Vagina (tissue), 2 donors: ENCODE data around the gene TMEM98. TPM values are rescaled to one million over a fixed set of nuclear protein-coding genes. Genes with fewer than 3 reads are reported as not detected.
A peak's percentile ranks its signal among the peaks of the same experiment; 100 is the strongest.

Source experiments
- DNase-seq, 2 donors: peaks; one replicate each; pipeline ENCODE4 v3.0.0-alpha.2; 2017; ENCODE audit errors: extremely low spot score in 2 of 2
- H3K27ac ChIP-seq: fragments of 200-600 bp; sonication (generic); one replicate; pipeline ENCODE4 v1.5.1; 2019
- H3K27me3 ChIP-seq: fragments of 200-600 bp; sonication (generic); one replicate; pipeline ENCODE4 v1.5.1; 2019
- H3K36me3 ChIP-seq, 2 donors: fragments of 200-600 bp; sonication (generic); one replicate each; pipeline ENCODE4 v1.5.1; 2017 to 2019
- H3K4me1 ChIP-seq: fragments of 200-600 bp; sonication (generic); one replicate; pipeline ENCODE4 v1.5.1; 2019
- H3K4me3 ChIP-seq, 2 donors: fragments of 200-600 bp; sonication (generic); 1 replicate in 1 of 2; 2 replicates in 1 of 2; pipeline ENCODE4 v1.5.1; 2016 to 2019
- H3K9me3 ChIP-seq: fragments of 200-600 bp; sonication (generic); one replicate; pipeline ENCODE4 v1.5.1; 2019
- POLR2A ChIP-seq, 2 donors: fragments of 450-650 bp; IDR thresholded peaks; one replicate each; pipeline ENCODE4 v1.6.1; 2017; ENCODE audit warnings: antibody characterized with exemption in 2 of 2, mild to moderate bottlenecking in 2 of 2, moderate library complexity in 2 of 2
- POLR2AphosphoS5 ChIP-seq, 2 donors: sonication (generic); formaldehyde crosslinking; IDR thresholded peaks; one replicate each; pipeline ENCODE4 v1.9.0; 2017; ENCODE audit warnings: antibody characterized with exemption in 2 of 2, mild to moderate bottlenecking in 2 of 2, low read depth in 1 of 2; ENCODE audit not compliant: insufficient read depth in 1 of 2
- intact Hi-C: fragments of 100-400 bp; cut with DNase I; formaldehyde crosslinking; loops from one replicate; pipeline ENCODE4 v1.15.1; 2023
- total RNA-seq: library from RNA; depleted of rRNA; stranded (reverse); fragments of >200 nt; gene quantifications from one replicate; pipeline ENCODE4 v1.2.3, GENCODE V29; 2016
- TF ChIP-seq, protein P1 (sequence below), 3 experiments: fragments of 450-650 bp in 2 of 3; fragments of 200-600 bp in 1 of 3; sonication (generic) in 1 of 3; IDR thresholded peaks; one replicate each; pipeline ENCODE4 v1.5.1; 2017 to 2019; ENCODE audit warnings: antibody characterized with exemption in 3 of 3, mild to moderate bottlenecking in 2 of 3, moderate library complexity in 2 of 3

TMEM98 gene
- total RNA-seq, 1 donor from 2014 or later = 85.0 TPM

GRCh38 chr17:32909787-32910369, 18.1 kb upstream of the TMEM98 start:
- H3K9me3 ChIP-seq = no peaks in the 10 kb centered on the region
- intact Hi-C loops = loop anchor here (10.0 kb wide), 1 partner anchor 125 kb away; no protein-coding TSS in a partner anchor
- TF ChIP-seq POLR2A (IDR thresholded peaks at IDR 0.05) (no peak), POLR2AphosphoS5 (IDR thresholded peaks at IDR 0.05; ENCODE audit: insufficient read depth in 1 of 2, low read depth in 1 of 2) (peak in 1 of 2 donors; percentile 30)
- TF ChIP-seq, protein P1, sequence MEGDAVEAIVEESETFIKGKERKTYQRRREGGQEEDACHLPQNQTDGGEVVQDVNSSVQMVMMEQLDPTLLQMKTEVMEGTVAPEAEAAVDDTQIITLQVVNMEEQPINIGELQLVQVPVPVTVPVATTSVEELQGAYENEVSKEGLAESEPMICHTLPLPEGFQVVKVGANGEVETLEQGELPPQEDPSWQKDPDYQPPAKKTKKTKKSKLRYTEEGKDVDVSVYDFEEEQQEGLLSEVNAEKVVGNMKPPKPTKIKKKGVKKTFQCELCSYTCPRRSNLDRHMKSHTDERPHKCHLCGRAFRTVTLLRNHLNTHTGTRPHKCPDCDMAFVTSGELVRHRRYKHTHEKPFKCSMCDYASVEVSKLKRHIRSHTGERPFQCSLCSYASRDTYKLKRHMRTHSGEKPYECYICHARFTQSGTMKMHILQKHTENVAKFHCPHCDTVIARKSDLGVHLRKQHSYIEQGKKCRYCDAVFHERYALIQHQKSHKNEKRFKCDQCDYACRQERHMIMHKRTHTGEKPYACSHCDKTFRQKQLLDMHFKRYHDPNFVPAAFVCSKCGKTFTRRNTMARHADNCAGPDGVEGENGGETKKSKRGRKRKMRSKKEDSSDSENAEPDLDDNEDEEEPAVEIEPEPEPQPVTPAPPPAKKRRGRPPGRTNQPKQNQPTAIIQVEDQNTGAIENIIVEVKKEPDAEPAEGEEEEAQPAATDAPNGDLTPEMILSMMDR (IDR thresholded peaks at IDR 0.05) = peak; percentile 50 to 53 (median 53)
- no peaks in the 10 kb centered on the region for H3K36me3 ChIP-seq
- no peaks in the 10 kb centered on the region for H3K4me1 ChIP-seq
- no peaks in the 10 kb centered on the region for H3K27me3 ChIP-seq
- peak in 1 of 2 donors; percentile 86 for DNase-seq
- H3K27ac ChIP-seq = no peak overlapping the region
- H3K4me3 ChIP-seq = no peak overlapping the region

GRCh38 chr17:32910769-32911168, 17.2 kb upstream of the TMEM98 start:
- DNase-seq = peak in 1 of 2 donors; percentile 37
- H3K4me3 ChIP-seq = no peak overlapping the region
- no peak for TF ChIP-seq POLR2A (IDR thresholded peaks at IDR 0.05)
- TF ChIP-seq, protein P1 (IDR thresholded peaks at IDR 0.05) = no peak
- TF ChIP-seq POLR2AphosphoS5 (IDR thresholded peaks at IDR 0.05; ENCODE audit: insufficient read depth in 1 of 2, low read depth in 1 of 2) = no peak
- H3K27ac ChIP-seq = no peak overlapping the region
- H3K36me3 ChIP-seq = no peaks in the 10 kb centered on the region
- H3K27me3 ChIP-seq = no peaks in the 10 kb centered on the region
- intact Hi-C loops = loop anchor here (10.0 kb wide), 1 partner anchor 126 kb away; no protein-coding TSS in a partner anchor
- no peaks in the 10 kb centered on the region for H3K4me1 ChIP-seq
- H3K9me3 ChIP-seq = no peaks in the 10 kb centered on the region

DNA sequence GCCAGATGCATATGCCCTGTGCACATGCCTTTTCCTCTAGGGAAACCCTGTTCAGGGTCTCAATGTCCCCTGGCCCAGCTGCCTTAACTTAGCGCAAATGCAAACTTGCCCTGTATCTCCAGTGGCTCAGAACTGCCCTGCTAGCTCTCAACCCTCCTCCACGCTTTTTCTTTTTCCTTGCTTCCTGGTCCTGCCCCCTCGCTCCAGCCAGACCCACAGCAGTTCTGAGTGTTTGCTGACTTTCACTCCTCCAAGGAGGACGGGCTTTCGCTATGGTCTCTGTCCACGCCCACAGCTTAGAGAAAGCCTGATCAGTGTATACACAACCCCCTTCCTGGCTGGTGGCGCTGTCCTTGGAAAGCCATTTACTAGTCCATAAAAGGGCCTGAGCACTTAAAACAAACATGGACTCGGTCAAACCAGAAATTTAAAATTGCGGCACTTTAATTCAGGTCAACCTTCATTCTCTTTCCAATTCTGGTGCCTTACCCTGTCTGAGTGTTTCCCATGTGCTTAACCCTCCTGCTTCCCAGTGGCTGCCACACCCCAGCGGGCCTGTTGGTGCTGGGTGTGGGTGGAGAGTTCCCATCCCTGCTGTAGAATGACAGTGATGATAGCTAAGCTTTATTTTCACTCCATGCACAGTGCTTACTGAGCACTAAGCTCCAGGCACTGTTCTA, 15.6 kb upstream of the TMEM98 start:
- intact Hi-C loops = loop anchor here (10.0 kb wide), 1 partner anchor 128 kb away; no protein-coding TSS in a partner anchor
- H3K36me3 ChIP-seq = no peaks in the 10 kb centered on the region
- no peaks in the 10 kb centered on the region for H3K4me1 ChIP-seq
- H3K27me3 ChIP-seq = no peaks in the 10 kb centered on the region
- no peak for DNase-seq
- TF ChIP-seq POLR2A (IDR thresholded peaks at IDR 0.05) (no peak), POLR2AphosphoS5 (IDR thresholded peaks at IDR 0.05; ENCODE audit: insufficient read depth in 1 of 2, low read depth in 1 of 2) (peak in 1 of 2 donors; percentile 19)
- H3K27ac ChIP-seq = no peak overlapping the region
- H3K4me3 ChIP-seq = peak overlapping the region; percentile 11 to 18
- no peaks in the 10 kb centered on the region for H3K9me3 ChIP-seq

DNA sequence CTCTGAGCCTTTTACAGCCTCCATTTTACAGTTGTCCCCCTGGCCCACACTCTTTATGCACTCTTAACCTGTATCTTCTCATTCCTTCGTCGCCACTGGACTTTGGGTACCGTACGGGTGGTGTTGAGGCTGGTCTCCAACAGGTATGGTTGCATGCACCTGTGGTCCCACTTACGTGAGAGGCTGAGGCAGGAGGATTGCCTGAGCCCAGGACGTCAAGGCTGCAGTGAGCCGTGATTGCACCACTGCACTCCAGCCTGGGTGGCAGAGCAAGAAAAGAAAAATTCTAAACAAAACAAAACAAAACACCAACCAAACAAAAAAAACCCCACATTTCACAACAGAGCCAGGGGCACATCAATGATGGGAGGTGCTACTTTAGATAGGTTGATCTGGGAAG, 14.4 kb upstream of the TMEM98 start:
- DNase-seq = no peak
- Histone ChIP-seq H3K9me3 (no peaks in the 10 kb centered on the region), H3K27ac (no peak overlapping the region), H3K36me3 (no peaks in the 10 kb centered on the region), H3K4me3 (no peak overlapping the region), H3K27me3 (no peaks in the 10 kb centered on the region), H3K4me1 (no peaks in the 10 kb centered on the region)
- intact Hi-C loops = loop anchor here (10.0 kb wide), 1 partner anchor 129 kb away; no protein-coding TSS in a partner anchor
- TF ChIP-seq POLR2AphosphoS5 (IDR thresholded peaks at IDR 0.05; ENCODE audit: insufficient read depth in 1 of 2, low read depth in 1 of 2) = no peak
- no peak for TF ChIP-seq POLR2A (IDR thresholded peaks at IDR 0.05)
- TF ChIP-seq, protein P1 (IDR thresholded peaks at IDR 0.05) = no peak

GRCh38 chr17:32914181-32914580, 13.8 kb upstream of the TMEM98 start:
- Histone ChIP-seq H3K27me3 (no peaks in the 10 kb centered on the region), H3K36me3 (no peaks in the 10 kb centered on the region), H3K4me1 (no peaks in the 10 kb centered on the region), H3K9me3 (no peaks in the 10 kb centered on the region), H3K27ac (no peak overlapping the region), H3K4me3 (no peak overlapping the region)
- TF ChIP-seq POLR2AphosphoS5 (IDR thresholded peaks at IDR 0.05; ENCODE audit: insufficient read depth in 1 of 2, low read depth in 1 of 2) (no peak), POLR2A (IDR thresholded peaks at IDR 0.05) (no peak)
- TF ChIP-seq, protein P1 (IDR thresholded peaks at IDR 0.05) = no peak
- DNase-seq = no peak
- intact Hi-C loops = loop anchor here (10.0 kb wide), 1 partner anchor 129 kb away; no protein-coding TSS in a partner anchor
